HG03457 (cell line): Measurements from ENCODE around the gene ATIC.

ENCODE experiments used
- ATAC-seq: cut with Tn5 transposase; IDR thresholded peaks from one replicate; pipeline ENCODE4 v1.9.1; 2021; ENCODE audit warnings: moderate number of reproducible peaks; ENCODE audit not compliant: unreplicated experiment

The ATIC gene

DNA sequence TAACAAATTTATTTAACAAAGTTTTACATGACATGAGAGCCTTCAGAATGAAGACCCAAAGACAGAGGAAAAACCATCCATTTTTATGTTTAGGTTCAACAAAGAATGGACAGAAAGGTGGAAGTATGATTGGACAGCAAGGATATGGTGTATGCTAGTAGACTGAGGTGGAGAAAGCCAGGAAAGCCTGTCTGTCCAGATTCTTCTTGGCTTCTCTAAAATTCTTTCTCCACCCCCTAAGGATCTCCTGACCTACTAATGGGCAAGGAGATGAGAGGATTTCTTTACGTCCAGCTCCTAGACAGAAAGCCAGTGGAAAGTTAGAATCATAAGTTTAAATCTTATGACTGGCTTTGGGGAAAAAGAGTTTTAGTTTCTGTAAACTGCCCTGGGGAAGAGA, 3.0 kb downstream of the ATIC start:
- no peak for ATAC-seq

DNA sequence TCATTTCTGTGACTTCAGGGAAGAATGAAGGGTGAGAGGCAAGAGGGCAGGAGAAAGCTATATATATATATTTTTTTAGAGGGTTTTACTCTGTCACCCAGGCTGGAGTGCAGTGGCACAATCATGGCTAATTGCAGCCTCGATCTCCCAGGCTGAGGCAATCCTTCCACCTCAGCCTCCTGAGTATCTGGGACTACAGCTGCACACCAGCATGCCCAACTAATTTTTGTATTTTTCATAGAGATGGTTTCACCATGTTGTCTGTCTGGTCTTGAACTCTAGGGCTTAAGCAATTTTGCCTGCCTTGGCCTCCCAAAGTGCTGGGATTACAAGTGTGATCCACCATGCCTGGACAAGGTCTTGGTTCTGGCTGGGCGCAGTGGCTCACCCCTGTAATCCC, 3.4 kb downstream of the ATIC start:
- ATAC-seq, result no peak

DNA sequence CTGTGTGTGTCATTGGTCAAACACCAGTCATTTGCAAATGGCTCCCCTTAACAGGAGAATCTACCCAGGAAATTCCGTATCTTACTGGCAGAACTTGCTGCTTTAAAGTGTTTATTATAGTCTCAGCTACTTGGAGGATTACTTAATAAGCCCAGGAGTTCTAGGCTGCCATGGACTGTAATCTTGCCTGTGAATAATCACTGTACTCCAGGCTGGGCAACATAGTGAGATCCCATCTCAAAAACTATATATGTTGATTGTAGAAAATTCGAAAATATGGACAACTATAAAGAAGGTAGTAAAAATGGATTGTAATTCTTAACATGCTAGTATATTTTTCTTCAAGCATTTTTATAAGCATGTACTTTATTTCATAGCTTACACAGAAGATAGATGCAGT, 4.5 kb downstream of the ATIC start:
- ATAC-seq, result no peak

DNA sequence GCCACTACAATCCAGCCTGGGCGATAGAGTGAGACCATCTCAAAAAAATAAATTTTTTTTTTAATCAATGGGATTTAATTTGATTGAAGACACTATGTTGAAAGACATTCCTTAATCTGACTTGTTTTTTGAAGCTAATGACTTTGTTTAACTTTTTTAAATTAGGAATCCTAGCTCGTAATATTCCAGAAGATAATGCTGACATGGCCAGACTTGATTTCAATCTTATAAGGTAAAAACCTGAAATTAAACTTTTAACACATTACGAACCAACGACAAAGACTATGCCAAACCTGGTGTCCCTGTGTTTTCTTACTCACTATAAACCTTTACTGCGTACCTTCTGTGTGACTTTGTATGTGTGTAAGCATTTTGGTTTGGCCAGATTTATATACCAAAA, 7.6 kb downstream of the ATIC start:
- ATAC-seq, result no peak

DNA sequence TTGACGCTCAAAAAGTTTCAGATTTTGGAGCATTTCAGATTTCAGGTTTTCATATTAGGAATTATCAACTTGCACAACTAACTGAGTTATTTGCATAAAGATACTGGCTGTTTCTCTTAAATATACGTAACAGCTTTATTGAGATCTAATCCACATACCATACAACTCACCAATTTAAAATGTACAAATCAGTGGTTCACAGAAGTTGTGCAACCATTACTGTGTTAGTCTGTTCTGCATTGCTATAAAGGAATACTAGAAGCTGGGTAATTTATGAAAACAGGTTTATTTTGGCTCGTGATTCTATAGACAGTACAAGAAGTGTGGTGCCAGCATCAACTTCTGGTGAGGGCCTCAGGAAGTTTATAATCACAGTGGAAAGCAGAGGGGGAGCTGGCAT, 8.2 kb downstream of the ATIC start:
- ATAC-seq, result no peak

DNA sequence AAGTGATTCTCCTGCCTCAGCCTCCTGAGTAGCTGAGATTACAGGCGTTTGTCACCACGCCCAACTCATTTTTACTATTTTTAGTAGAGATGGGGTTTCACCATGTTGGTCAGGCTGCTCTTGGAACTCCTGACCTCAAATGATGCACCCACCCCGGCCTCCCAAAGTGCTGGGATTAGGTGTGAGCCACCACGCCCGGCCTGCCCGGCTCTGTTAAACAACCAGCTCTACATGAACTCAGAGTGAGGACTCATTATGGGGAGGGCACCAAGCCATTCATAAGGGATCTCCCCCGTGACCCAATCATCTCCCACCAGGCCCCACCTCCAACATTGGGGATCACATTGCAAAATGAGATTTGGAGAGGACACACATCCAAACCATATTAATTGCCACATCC, 8.8 kb downstream of the ATIC start:
- no peak for ATAC-seq

DNA sequence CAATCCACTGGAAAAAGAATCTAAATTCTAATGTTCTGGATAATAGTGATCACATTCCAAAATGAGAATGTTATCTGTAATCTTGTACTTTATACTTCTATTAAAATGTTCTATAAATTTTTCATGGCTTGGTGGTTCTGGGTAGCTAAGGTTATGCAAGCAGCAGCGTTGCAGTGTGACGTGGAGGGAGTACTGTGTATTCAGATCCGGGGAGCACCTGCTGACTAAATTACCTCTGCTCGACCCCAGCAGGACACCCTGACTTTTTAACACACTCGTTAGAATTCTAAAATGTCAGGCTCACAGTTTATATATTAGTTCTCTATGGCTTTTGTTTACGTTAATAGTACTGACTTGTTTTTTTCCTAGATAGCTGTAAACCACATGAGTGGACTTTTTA, 13.0 kb downstream of the ATIC start:
- no peak for ATAC-seq

DNA sequence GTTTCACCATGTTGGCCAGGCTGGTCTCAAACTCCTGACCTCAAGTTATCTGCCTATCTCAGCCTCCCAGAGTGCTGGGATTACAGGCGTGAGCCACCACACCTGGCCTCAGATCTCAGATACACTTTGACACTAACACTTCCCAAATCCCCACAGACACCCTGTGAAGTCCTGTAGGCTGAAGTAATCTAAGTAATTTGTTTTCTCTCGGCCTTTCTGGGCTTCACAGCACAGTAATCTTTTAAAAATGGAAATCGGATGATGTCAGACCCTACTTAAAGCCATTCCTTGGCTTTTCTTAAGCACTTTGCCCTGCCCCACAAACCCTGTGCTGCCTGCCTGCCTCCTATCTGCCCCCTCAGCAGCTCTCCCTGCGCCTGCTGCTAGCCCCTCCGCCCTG, 16.2 kb downstream of the ATIC start:
- no peak for ATAC-seq

DNA sequence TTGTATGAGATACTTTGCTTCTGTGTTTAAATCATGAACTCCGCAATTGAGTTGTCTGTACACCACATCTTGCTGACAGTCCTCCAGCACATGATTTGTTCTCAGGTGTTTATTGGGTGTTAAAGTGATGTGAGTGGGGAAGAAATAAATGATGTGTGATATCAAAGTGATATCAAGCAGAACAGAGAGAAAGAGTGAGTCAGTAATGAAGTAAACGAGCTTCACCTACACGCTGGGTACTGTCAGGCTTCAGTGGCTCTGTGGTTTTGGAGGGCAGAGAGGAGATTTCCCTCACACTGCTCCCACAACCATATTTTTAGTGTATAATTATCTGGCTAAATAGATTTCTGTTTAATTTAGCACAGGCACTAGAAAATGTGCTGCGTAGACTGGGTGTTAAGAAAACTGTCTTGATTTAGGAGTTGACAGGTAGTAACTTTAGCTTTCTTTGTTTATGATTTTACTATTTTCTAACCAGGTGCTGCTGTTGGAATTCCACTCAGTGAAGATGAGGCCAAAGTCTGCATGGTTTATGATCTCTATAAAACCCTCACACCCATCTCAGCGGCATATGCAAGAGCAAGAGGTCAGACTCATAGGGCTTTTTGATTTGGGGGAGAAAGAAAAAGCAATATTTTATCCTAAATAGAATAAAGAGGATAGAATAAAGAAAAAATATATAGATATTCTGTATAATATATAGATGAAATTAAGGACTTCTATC, 21.2 kb downstream of the ATIC start:
- peak; percentile 72 for ATAC-seq

DNA sequence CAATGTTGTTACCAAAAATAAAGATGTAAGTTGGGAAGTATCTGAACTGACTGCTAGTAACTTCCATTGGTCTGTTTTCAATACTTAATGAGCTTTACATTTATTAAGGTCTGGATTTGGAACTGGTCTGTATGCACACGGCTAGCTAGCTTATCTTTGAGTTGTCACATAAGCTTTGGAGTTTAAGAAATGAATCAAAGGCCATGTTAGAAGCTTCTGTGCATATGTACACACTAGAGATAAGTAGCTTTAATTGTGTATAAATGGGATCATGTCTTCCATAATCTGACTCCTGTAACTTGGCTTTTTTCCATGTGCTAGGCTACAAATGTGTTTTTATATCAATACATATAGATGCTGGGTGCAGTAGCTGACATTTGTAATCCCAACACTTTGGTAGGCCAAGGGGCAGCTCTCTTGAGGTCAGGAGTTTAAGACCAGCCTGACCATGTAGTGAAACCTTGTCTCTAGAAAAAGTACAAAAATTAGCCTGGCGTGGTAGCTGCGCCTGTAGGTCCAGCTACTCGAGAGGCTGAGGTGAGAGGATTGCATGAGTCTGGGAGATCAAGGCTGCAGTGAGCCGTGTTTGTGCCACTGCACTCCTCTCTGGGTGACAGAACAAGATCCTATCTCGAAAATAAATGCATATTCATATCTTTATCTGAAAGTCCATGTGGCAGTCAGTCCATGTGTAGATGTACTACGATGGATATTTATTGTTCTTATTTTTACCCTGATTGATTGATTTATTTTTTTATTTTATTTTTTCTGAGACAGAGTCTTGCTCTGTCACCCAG, 27.2 kb downstream of the ATIC start:
- no peak for ATAC-seq

DNA sequence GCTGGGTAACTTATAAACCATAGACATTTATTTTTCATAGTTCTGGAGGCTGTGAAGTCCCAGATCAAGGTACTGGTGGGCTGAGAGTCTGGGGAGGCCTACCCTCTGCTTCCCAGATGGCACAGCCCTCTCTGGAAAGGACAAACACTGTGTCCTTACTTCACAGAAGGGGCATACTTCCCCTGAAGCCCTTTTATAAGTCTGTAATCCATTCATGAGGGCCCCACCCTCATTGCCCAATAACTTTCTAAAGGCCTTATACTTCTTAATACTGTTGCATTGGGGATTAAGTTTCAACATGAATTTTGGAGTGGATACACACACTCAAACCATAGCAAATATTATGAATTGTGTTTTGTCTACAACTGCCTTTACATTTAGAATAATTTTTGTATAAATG, 36.0 kb downstream of the ATIC start:
- no peak for ATAC-seq

DNA sequence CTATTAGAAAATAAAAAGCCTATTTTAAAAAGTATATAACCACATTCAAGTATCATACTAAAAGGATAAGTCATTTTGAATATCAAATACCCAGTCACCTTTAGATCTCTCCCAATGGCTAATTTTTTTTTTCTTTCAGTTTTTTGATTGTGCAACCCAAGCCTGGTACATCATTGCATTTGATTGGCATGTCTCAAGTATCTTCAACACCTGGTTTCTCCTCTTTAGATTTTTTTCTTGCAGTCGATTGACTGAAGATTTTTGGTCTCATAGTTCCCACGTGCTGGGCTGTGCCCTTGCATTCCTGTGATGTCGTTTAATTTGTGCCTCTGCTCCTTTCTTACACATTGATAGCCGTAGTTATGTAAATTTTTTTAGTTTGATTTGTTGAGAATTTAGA, 40.7 kb downstream of the ATIC start:
- no peak for ATAC-seq

DNA sequence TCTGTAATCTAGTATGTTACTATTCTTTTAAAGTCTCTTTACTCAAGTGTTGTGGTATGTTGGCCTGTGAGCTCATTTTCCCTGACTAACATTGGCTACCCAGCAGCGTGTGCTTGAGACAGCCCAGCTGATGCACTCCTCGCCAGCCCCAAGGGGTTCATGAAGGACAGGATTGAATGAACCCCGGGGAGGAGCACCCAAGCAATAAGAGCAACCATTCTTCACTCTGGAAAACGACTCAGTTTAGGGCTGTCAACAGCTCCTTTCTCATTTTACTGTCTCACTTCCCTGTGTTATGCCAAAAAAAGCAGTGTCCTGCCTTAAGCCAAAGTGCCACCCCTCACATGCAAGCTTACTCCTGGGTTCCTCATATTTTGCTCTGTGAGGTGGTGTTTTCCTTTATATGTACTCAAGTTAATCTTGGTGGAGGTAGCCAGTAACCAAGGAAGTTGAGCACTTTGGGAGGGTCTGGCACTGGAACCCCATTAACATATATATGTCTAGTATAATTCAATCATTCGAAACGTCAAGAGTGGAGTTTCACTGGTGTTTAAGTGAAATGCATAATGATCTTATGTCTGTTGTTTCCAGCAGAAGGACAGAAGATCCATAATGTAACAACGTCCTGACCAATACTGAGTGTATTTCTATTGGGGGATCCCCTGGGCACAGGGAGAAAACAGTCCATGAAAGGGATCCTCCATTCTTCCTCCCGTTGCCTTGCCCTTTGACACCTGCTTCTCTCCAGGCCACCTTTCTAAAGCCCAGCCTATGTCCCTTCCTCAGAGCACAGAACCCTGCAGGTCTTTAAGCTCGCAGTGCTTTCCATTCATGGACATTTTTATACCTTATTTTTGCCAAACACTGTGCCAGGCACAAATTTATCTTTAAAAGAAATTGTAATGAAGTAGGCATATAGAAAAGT, 43.2 kb downstream of the ATIC start:
- ATAC-seq, result no peak

DNA sequence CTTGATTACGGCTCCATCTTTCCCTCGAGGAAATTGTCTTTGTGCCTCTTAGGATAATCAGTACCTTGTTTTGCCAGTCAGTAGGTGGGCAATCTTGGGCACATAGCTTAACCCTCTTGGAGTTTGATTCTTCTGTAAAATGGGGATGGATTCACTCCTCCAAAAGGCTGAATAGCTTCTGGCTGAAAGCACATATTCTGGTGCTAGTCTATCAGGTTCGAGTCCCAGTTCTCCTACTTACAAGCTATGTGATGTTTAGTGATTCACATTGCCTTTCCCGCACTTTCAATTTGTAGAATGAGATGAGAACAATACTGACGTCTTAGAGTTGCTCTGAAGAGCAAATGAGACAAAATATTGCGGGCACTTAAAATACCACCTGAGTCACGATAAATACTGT, 43.9 kb downstream of the ATIC start:
- no peak for ATAC-seq

DNA sequence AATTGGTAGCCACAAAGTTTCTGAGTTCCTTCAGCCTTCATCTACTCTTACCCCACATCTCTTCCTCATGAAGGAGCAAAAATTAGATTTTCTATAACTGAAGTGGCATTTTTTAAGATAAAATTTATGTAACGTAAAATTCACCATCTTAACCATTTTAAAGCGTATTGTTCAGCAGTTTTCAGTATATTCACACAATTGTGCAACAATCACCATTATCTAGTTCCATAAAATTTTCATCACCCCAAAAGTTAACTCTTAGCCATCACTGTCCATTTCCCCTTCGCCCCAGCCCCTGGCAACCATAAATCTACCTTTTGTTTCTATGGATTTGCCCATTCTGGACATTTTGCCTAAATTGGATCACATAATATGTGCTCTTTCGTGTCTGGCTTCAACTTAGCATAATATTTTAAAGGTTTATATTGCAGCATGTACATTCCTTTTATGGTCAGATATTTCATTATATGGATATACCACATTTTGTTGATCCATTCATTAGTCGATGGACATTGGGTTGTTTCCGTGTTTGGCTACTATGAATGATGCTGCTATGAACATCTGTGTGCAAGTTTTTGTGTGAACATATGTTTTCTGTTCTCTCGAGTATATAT, 44.6 kb downstream of the ATIC start:
- ATAC-seq, result no peak

DNA sequence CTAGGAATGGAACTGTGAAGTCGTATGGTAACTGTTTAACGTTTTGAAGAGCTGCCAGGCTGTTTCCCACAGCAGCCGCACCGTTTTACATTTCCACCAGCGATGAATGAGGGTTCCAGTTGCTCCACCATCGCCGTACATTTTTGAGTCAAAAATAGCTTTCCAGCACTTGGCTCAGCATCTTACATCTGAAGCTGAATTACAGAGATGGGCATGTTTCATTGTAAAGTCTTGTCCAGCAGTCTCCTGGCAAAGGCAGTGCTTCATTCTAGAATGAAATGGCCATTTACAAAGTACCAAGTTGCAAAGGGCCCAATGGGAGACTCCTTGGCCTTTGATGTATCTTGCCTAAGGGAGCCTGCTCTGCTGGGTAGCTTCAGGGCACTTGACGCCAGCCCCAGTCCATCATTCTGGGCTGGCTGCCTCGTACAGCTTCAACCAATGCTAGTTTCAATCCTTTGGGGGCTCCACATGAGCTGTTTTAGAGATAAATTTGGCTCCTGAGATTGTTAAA, 45.1 kb downstream of the ATIC start:
- no peak for ATAC-seq

DNA sequence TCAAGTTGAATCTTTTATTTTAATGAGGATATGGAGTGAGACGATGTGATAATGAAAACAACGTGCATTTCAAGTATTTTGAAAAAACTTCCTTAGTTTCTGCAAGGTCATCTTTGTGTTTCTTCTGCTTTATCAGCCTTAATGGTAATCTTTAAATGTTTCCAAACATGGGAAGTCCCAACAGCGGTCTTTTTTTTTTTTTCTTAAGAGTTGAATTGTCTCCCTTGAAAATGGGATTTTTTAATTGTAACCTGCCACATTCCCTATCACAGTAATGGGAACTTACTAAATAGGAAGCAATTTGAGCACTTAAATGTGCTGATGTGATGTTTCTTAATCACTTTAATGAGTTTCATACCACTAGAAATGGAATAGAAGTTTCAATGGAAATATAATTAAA, 45.8 kb downstream of the ATIC start:
- no peak for ATAC-seq

DNA sequence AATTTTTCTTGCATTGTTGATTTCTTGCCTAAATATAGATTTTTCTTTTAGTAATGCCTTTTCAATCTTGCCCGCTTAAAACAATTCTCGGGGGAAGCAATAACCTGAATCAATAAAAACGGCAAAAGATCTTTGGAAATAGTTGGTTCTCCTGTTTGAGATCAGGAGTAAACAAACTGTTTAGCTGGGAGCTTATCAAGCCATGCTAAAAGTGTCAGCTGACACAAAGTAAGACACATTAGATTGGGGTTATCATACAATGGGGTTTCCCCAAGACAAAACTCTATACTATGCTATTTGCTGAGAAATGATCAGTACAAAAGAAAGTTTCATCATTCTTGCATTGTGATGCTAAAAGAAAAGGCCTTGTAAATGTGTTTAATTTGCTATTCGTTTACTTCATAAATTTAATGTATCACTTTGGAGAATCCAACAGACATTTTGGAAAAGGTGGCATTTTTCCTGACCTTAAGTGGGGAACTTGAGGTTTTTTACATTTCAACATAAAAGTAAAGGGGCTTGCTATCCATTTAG, 46.5 kb downstream of the ATIC start:
- ATAC-seq, result no peak

DNA sequence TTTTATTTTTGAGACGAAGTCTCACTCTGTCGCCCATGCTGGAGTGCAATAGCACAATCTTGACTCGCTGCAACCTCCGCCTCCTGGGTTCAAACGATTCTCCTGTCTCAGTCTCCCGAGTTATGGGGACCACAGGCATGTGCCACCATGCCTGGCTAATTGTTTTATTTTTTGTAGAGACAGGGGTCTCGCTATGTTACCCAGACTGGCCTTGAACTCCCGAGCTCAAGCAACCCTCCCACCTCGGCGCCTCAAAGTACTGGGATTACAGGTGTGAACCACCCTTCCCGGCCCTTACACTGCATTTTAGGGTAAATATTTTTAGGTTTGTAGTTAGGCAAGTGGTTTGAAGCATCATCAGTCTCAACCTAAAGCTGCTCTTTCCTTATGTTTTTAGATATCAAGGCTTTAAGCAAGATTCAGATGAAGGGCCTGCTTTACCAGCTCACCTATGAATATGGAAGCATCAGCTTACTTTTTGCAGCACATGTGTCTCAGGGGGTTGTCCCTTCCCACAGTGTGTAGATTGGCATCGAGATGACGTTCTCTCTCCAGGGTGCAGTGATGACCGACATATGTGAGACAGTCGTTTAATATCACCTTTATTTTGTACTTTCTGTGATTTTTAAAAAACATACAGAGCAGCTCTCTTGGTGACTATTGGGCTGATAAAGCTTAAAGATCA, 47.2 kb downstream of the ATIC start:
- ATAC-seq, result no peak

DNA sequence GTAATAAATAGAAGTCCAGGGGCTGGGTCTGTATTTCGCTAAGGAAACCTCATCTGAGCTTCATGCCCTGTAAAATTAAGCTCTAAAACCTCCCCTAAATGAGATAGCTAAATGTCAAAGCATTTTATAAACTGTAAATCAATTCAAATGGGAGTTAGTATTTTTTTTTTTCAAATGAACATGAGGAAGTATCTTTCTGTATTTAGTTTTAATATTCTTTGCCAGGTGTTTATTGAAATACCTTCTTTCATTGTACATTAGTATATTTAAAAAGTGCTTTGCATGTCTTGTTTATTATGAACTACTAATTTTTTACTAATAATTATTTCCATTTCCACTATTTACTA, 47.7 kb downstream of the ATIC start:
- no peak for ATAC-seq
